Immature natural killer cell (primary cell): Measurements from ENCODE around the gene LLGL1. TPM values are rescaled to one million over a fixed set of nuclear protein-coding genes. Genes with fewer than 3 reads are reported as not detected.

Experiments
- DNase-seq, 3 donors: peaks; one replicate each; pipeline ENCODE4 v3.0.0; 2022; ENCODE audit warnings: mixed read lengths in 1 of 3
- H3K27ac Mint-ChIP-seq, 6 donors: one replicate each; pipeline ENCODE4 v1.8.0; 2020; ENCODE audit warnings: mixed read lengths in 6 of 6, mild to moderate bottlenecking in 5 of 6, inconsistent platforms in 4 of 6, moderate library complexity in 3 of 6
- H3K27me3 Mint-ChIP-seq, 3 donors: one replicate each; pipeline ENCODE4 v1.8.0; 2020 to 2021; ENCODE audit warnings: low read depth in 3 of 3, mild to moderate bottlenecking in 3 of 3, mixed read lengths in 3 of 3, moderate library complexity in 3 of 3, inconsistent platforms in 1 of 3
- H3K36me3 Mint-ChIP-seq, 3 donors: one replicate each; pipeline ENCODE4 v1.8.0; 2020; ENCODE audit warnings: mixed read lengths in 3 of 3, inconsistent platforms in 2 of 3, mild to moderate bottlenecking in 2 of 3
- H3K4me1 Mint-ChIP-seq, 2 donors: one replicate each; pipeline ENCODE4 v1.8.0; 2020; ENCODE audit warnings: inconsistent platforms in 2 of 2, mild to moderate bottlenecking in 2 of 2, mixed read lengths in 2 of 2, moderate library complexity in 1 of 2
- H3K4me3 Mint-ChIP-seq, 5 donors: one replicate each; pipeline ENCODE4 v1.8.0; 2020; ENCODE audit warnings: mild to moderate bottlenecking in 5 of 5, mixed read lengths in 5 of 5, inconsistent platforms in 3 of 5, moderate library complexity in 3 of 5
- H3K9me3 Mint-ChIP-seq, 6 donors: one replicate each; pipeline ENCODE4 v1.8.0; 2020; ENCODE audit warnings: mild to moderate bottlenecking in 6 of 6, mixed read lengths in 6 of 6, inconsistent platforms in 4 of 6, moderate library complexity in 3 of 6
- polyA plus RNA-seq, 3 donors: library from polyadenylated mRNA; unstranded; fragments of 300-500 nt; fragmentation: Illumina TruSeq; gene quantifications; one replicate each; pipeline ENCODE4 v1.2.3, GENCODE V29; 2021

Gene LLGL1
- polyA plus RNA-seq, 3 donors from 2014 or later, result 2.0 to 3.1 TPM; not detected in 1

DNA sequence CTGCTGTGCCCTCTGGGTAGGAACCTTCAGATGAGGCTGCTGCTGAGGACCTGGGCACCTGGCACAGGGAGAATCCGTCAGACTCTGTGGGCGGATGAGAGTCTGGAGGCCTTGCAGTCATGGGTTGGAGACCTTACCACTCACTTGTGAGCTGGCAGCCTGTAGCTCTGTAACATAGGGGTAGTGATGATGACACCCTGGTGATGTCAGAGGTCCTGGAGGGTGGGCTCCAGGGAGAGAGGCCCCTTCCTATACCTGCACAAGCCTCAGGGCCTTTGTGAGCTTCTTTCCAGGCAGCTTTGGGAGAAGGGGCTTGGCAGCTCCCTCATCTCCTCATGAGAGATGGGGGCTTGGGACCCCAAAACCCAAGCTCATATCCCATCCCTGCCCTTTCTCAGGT lies 36.7 kb downstream of the LLGL1 start:
- DNase-seq, result no peak
- peaks cover 0 to 4% (median 4%) of the 10 kb centered on the region in 3 donors for H3K36me3 Mint-ChIP-seq
- peak overlapping the region in 4 of 5 donors; percentile 35 to 82 (median 70) for H3K4me3 Mint-ChIP-seq
- peaks cover 0 to 4% (median 2%) of the 10 kb centered on the region in 3 donors for H3K27me3 Mint-ChIP-seq
- H3K9me3 Mint-ChIP-seq, result no peaks in the 10 kb centered on the region
- H3K27ac Mint-ChIP-seq, result peak overlapping the region in 3 of 6 donors; percentile 59 to 84 (median 65)
- H3K4me1 Mint-ChIP-seq, result peaks cover 28 to 42% of the 10 kb centered on the region in 2 donors

DNA sequence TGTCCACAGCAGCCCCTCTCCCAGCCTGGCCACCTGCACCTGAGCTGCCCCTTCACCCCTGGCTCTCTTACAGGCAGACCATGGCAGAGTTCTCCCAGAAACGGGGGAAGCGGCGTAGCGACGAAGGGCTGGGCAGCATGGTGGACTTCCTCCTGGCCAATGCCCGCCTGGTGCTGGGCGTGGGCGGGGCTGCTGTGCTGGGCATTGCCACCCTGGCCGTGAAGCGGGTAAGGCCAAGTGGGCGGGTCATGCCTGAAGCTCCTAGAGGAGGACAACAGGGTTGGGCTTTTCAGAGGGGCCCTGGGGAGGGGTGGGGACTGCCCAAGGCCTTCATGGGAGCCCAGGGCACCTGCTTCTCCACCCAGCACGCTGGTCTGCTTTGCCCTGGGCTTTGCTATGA lies 37.2 kb downstream of the LLGL1 start:
- Mint-ChIP-seq H3K9me3 (no peaks in the 10 kb centered on the region), H3K4me1 (peaks cover 26 to 41% of the 10 kb centered on the region in 2 donors), H3K4me3 (peak overlapping the region in 2 of 5 donors; percentile 35 to 82), H3K27ac (no peak overlapping the region), H3K36me3 (peaks cover 0 to 4% (median 4%) of the 10 kb centered on the region in 3 donors), H3K27me3 (peaks cover 0 to 6% (median 2%) of the 10 kb centered on the region in 3 donors)
- DNase-seq, result no peak

DNA sequence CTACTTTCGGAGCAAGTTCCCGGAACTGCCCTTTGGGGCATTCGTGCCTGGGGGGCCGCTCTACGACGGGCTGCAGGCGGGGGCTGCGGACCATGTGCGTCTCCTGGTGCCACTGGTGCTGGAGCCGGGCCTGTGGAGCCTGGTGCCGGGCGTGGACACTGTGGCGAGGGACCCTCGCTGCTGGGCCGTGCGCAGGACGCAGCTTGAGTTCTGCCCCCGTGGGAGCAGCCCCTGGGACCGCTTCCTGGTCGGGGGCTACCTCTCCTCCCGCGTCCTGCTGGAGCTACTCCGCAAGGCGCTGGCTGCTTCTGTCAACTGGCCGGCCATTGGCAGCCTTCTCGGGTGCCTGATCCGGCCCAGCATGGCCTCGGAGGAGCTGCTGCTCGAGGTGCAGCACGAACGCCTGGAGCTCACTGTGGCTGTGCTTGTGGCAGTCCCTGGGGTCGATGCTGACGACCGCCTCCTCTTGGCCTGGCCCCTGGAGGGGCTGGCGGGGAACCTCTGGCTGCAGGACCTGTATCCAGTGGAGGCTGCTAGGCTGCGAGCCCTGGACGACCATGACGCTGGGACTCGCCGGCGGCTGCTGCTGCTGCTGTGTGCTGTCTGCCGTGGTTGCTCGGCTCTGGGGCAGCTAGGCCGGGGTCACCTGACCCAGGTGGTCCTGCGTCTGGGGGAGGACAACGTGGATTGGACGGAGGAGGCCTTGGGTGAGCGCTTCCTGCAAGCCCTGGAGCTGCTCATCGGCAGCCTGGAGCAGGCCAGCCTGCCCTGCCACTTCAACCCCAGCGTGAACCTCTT lies 38.6 kb downstream of the LLGL1 start:
- Mint-ChIP-seq H3K27ac (no peak overlapping the region), H3K4me3 (no peak overlapping the region), H3K9me3 (no peaks in the 10 kb centered on the region), H3K36me3 (peaks cover 0 to 4% (median 4%) of the 10 kb centered on the region in 3 donors), H3K4me1 (peaks cover 28 to 44% of the 10 kb centered on the region in 2 donors), H3K27me3 (peaks cover 0 to 3% (median 2%) of the 10 kb centered on the region in 3 donors)
- no peak for DNase-seq

DNA sequence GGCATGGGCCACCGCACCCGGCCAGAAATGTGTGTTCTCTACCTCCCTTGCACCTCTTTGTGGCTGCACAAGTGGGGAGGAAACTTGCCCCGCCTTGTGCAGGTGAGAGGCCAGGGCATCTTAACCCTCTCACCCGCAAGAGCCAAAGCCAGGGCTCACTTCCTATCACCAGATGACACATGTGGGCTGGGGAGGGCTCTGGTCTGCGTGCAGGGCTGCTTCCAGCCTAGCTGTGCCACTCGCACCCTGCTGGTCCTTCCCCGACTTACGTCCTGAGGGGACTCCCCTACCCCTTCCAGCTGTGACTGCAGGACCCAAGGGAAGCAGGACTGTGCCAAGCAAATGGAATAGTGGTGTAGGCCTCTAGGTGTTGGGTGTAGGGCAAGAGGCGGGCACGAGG lies 41.9 kb downstream of the LLGL1 start:
- peaks cover 18 to 22% of the 10 kb centered on the region in 2 donors for H3K4me1 Mint-ChIP-seq
- H3K27me3 Mint-ChIP-seq, result peaks cover 0 to 3% (median 2%) of the 10 kb centered on the region in 3 donors
- peak overlapping the region in 1 of 6 donors; percentile 61 for H3K27ac Mint-ChIP-seq
- H3K4me3 Mint-ChIP-seq, result peak overlapping the region in 1 of 5 donors; percentile 12
- no peaks in the 10 kb centered on the region for H3K9me3 Mint-ChIP-seq
- H3K36me3 Mint-ChIP-seq, result peaks cover 0 to 4% (median 4%) of the 10 kb centered on the region in 3 donors
- DNase-seq, result peak in 1 of 3 donors; percentile 32

DNA sequence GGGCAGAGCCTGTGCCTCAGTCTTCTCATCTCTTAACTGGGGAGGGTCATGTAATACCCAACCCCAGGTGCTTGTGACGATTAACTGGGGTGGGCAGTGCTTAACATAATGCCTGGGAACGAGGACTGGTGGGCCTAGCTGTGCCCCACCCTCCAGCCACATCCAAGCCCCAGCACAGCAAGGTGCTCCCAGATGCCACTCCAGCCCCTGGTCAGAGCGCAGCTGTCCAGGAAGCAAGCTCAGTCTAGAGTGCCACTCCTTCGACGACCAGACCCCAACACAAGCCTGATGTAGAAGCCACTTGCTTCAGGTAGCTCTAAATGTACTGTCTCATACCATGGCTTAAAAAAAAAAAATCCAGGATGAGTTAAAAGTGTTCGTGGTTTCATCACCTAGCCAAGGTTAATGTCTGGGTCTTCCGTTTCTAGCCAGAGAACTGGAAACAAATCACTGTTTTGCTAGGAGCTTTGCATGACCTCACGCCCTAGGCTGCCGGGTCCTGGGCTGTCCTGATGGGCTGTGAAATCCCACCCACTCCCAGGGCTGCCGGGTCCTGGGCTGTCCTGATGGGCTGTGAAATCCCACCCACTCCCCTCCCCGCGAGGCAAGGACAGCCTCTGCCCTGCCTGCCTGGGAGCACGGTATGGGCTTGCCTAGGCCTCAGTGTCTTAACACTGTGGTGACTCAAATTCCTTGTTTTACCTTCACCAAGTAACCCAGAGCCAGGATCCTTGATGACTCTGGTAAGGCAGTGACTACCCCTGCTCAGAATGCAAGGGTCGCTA lies 42.7 kb downstream of the LLGL1 start:
- Mint-ChIP-seq H3K4me1 (peaks cover 18 to 22% of the 10 kb centered on the region in 2 donors), H3K9me3 (no peaks in the 10 kb centered on the region), H3K27me3 (peaks cover 0 to 3% (median 2%) of the 10 kb centered on the region in 3 donors), H3K36me3 (peaks cover 0 to 7% (median 5%) of the 10 kb centered on the region in 3 donors), H3K4me3 (peak overlapping the region in 1 of 5 donors; percentile 29), H3K27ac (peak overlapping the region in 2 of 6 donors; percentile 50 to 51)
- peak in 2 of 3 donors; percentile 13 to 26 for DNase-seq

DNA sequence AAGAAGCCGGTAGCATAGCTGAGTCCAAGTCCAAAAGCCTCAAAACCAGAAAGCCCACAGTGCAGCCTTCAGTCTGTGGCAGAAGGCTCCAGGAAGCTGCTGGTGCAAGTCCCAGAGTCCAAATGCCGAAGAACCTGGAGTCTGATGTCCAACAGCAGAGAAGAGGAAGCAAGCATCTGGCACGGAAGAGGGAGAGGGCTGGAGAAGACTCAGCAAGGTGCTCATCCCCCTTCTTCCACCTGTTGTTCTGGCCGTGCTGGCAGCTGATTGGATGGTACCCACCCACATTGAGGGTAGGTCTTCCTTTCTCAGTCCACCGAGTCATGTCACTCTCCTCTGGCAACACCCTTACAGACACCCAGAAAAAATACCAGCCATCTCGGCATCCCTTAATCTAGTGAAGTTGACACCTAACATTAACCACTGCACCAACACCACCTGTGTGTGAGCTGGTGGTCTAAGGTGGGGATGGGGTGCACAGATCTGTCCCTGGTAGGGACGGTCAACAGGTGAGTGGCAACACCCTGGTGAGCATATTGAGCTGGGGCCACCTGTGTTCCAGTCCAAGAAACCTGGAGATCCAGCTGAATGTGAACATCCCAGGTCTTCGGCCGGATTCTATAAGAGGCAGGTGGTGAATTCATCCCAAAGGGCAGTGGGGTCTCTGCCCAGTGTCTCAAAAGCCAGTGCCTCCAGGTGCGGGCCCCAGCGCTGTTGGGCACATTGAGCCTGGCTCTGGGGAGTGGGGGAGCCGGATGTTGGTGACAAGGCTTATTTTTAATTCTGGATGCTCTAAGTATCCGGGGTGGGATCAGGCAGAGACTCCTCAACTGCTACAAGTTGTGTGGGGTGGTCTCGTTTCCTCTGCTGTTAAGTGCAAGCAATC lies 44.9 kb downstream of the LLGL1 start:
- H3K27me3 Mint-ChIP-seq, result peaks cover 0 to 3% (median 2%) of the 10 kb centered on the region in 3 donors
- H3K4me3 Mint-ChIP-seq, result no peak overlapping the region
- H3K36me3 Mint-ChIP-seq, result peaks cover 0 to 6% (median 4%) of the 10 kb centered on the region in 3 donors
- H3K9me3 Mint-ChIP-seq, result no peaks in the 10 kb centered on the region
- H3K27ac Mint-ChIP-seq, result no peak overlapping the region
- no peak for DNase-seq
- peaks cover 18 to 19% of the 10 kb centered on the region in 2 donors for H3K4me1 Mint-ChIP-seq

DNA sequence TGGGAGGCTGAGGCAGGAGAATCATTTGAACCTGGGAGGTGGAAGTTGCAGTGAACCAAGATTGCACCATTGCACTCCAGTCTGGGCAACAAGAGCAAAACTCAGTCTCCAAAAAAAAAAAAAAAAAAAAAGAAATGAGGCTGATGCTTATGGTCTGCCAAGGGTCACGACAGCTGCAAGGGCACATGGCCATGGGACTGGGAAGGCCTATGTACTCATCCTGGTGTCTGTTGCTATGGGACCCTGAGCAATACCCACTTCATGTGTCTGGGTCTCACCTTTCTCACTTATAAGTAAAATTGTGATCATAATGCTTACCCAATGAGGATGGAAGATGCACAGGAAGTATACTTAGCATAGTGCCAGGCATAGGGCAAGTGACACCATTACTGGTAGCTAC lies 51.6 kb downstream of the LLGL1 start:
- Mint-ChIP-seq H3K27ac (no peak overlapping the region), H3K4me3 (no peak overlapping the region), H3K27me3 (no peaks in the 10 kb centered on the region), H3K36me3 (peaks cover 0 to 22% (median 7%) of the 10 kb centered on the region in 3 donors), H3K9me3 (no peaks in the 10 kb centered on the region), H3K4me1 (no peaks in the 10 kb centered on the region)
- DNase-seq, result no peak

DNA sequence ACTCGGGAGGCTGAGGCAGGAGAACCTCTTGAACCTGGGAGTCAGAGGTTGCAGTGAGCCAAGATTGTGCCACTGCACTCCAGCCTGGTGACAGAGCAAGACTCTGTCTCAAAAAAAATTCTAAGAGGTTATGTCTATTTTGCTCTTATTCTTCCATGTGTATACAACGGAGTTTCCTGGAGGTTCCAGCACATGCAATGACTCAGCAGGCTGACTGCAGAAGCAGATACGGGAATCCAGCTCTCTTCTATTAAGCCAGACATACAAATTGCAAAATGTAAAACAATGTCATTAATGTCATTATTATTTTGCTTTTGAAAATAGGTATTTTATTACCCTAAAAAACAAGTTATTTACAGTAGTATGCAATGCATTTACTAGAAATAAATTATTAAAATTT lies 53.4 kb downstream of the LLGL1 start:
- H3K4me3 Mint-ChIP-seq, result no peak overlapping the region
- no peak overlapping the region for H3K27ac Mint-ChIP-seq
- DNase-seq, result no peak
- no peaks in the 10 kb centered on the region for H3K4me1 Mint-ChIP-seq
- peaks cover 5 to 22% (median 6%) of the 10 kb centered on the region in 3 donors for H3K36me3 Mint-ChIP-seq
- peaks cover 0 to 2% (median 0%) of the 10 kb centered on the region in 3 donors for H3K27me3 Mint-ChIP-seq
- no peaks in the 10 kb centered on the region for H3K9me3 Mint-ChIP-seq

DNA sequence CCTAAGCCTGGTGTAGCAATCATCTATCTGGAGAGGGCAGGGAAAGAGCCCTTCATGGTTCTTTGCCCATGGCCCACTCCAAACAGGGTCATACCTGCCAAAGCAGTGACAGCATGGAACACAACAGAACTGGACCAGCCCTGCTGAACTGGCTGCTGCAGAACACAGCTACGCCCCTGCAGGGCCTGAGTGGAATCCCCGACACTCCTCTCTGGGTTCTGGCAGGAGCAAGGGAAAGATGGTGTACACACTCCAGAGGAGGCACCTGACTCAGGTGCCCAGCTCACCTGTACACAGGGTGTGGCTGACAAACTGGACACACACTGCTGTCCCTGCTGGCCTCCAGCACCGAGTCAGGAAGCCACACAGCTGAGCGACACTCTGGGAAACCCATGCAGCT lies 54.8 kb downstream of the LLGL1 start:
- Mint-ChIP-seq H3K4me3 (no peak overlapping the region), H3K4me1 (no peaks in the 10 kb centered on the region), H3K27me3 (peaks cover 0 to 2% (median 0%) of the 10 kb centered on the region in 3 donors), H3K27ac (no peak overlapping the region), H3K36me3 (peaks cover 10 to 29% (median 10%) of the 10 kb centered on the region in 3 donors), H3K9me3 (no peaks in the 10 kb centered on the region)
- no peak for DNase-seq

DNA sequence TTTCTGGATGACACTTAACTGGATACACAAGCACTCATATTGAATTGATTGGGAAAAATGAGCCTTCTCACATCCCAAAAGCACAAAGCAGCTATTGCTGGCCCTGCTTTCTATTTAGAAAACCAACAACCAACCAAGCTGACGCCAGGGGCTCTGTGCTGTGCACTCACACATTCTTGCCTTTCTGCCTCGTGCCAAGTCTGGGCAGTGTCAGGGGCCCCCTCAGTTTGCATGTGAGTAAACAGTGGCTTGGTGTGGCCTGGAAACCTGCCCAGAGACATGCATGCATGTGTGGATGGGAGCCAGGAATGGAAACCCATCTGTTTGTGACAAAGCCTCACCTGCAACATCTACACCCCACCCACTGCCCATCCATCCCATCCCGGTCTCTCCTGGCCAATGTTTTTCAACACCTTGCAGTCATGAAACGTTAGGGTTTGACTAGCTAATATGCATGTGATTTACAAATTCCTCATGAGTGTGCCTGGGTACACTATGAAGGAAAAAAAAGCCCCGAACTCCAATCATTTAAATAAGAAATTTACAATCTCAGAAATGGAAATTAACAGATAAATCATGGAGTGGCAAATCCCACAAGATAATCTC lies 55.4 kb downstream of the LLGL1 start:
- Mint-ChIP-seq H3K27ac (no peak overlapping the region), H3K4me3 (no peak overlapping the region), H3K36me3 (peaks cover 10 to 33% (median 10%) of the 10 kb centered on the region in 3 donors), H3K9me3 (no peaks in the 10 kb centered on the region), H3K27me3 (peaks cover 0 to 2% (median 0%) of the 10 kb centered on the region in 3 donors), H3K4me1 (no peaks in the 10 kb centered on the region)
- no peak for DNase-seq

DNA sequence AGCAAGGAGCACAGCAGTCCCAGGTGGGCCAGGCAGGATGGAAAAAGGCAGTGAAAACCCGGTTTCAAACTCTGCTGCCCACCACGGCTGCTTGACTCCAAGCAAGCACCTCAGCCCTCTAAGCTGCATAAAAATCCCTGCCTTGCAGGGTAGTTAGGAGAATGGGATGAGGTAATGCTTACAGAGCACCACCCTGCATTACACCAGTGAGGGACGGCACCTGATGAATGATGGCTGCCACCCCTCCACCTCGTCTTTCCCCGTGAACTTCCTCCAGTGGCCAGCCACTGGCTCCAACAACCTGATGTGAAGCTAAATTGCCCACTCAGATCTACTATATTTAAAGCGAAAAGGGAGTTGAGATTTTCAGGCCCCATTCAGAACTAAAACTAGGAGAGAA lies 56.4 kb downstream of the LLGL1 start:
- H3K4me3 Mint-ChIP-seq, result no peak overlapping the region
- no peaks in the 10 kb centered on the region for H3K9me3 Mint-ChIP-seq
- H3K36me3 Mint-ChIP-seq, result peaks cover 10 to 29% (median 10%) of the 10 kb centered on the region in 3 donors

DNA sequence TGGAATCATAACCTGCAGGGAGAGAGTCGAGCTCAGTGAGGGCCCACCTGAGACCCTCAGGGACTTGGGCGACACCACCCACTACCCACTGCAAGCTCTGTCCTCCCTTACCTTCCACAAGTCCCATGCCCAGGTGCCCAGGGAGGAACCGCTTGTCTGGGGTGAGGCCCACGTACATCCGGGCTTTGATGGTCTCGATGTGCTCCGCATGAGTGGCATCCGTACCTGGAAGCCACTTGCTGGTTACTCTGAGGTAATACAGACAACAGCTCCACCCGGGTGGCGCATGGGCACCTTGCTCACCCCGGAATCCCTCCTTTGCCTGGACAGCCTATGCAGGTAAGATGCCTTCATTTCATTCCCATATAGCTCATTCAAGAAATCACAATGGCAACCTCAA lies 59.9 kb downstream of the LLGL1 start:
- no peak for DNase-seq
- no peaks in the 10 kb centered on the region for H3K9me3 Mint-ChIP-seq
- H3K4me1 Mint-ChIP-seq, result no peaks in the 10 kb centered on the region
- H3K27me3 Mint-ChIP-seq, result peaks cover 0 to 2% (median 0%) of the 10 kb centered on the region in 3 donors
- peak overlapping the region in 1 of 6 donors; percentile 28 for H3K27ac Mint-ChIP-seq
- H3K36me3 Mint-ChIP-seq, result peaks cover 14 to 38% (median 15%) of the 10 kb centered on the region in 3 donors
- no peak overlapping the region for H3K4me3 Mint-ChIP-seq

More for the DNA sequence above, 56.4 kb downstream of the LLGL1 start:
- H3K27me3 Mint-ChIP-seq, result peaks cover 0 to 2% (median 0%) of the 10 kb centered on the region in 3 donors
- DNase-seq, result no peak
- H3K27ac Mint-ChIP-seq, result no peak overlapping the region
- no peaks in the 10 kb centered on the region for H3K4me1 Mint-ChIP-seq
